ENCODE data around the gene BIRC2.

- TF ChIP-seq CTCF (IDR thresholded peaks at IDR 0.05; ENCODE audit: low read length), result no peak
- no peak for TF ChIP-seq EZH2 (optimal IDR thresholded peaks at IDR 0.05; ENCODE audit: low read depth, low read length)
- TF ChIP-seq EZH2phosphoT487 (IDR thresholded peaks at IDR 0.05; ENCODE audit: low read length), result no peak
Measured at GRCh38 chr11:102422817-102423712, 76.1 kb downstream of the BIRC2 start.
